Astrocyte (in vitro differentiated cells and primary cell): Measurements from ENCODE around the gene NAALADL2. TPM values are rescaled to one million over a fixed set of nuclear protein-coding genes. Genes with fewer than 3 reads are reported as not detected.

Source experiments
- DNase-seq: peaks from one replicate; pipeline ENCODE4 v3.0.0-alpha.2; 2010; ENCODE audit warnings: low read depth
- FAIRE-seq: peaks from 2 replicates; lab custom pipeline; 2011; peaks lifted over from hg19 to GRCh38; lab: Jason Lieb, UNC
- H2AFZ ChIP-seq: 2 replicates; pipeline ENCODE4 v1.6.0; 2012; ENCODE audit warnings: low read depth, low read length, inconsistent platforms
- H3K27ac ChIP-seq: 2 replicates; pipeline ENCODE4 v1.5.1; 2011; ENCODE audit warnings: low read depth, low read length, inconsistent platforms
- H3K27me3 ChIP-seq: 2 replicates; pipeline ENCODE4 v1.6.0; 2011; ENCODE audit warnings: low read length, inconsistent platforms; ENCODE audit not compliant: insufficient read depth
- H3K36me3 ChIP-seq: 2 replicates; pipeline ENCODE4 v1.5.1; 2011; ENCODE audit warnings: low read length, inconsistent platforms; ENCODE audit not compliant: insufficient read depth
- H3K4me1 ChIP-seq: 2 replicates; pipeline ENCODE4 v1.5.1; 2011; ENCODE audit warnings: low read length, inconsistent platforms; ENCODE audit not compliant: insufficient read depth
- H3K4me2 ChIP-seq: 2 replicates; pipeline ENCODE4 v1.6.0; 2012; ENCODE audit warnings: low read length, inconsistent platforms
- H3K4me3 ChIP-seq: 2 replicates; pipeline ENCODE4 v1.5.1; 2011; ENCODE audit warnings: low read depth, mild to moderate bottlenecking, low read length, inconsistent platforms; ENCODE audit not compliant: insufficient read depth
- H3K79me2 ChIP-seq: 2 replicates; pipeline ENCODE4 v1.6.0; 2012; ENCODE audit warnings: mild to moderate bottlenecking, low read length, inconsistent platforms; ENCODE audit not compliant: insufficient read depth
- H3K9ac ChIP-seq: 2 replicates; pipeline ENCODE4 v1.6.0; 2012; ENCODE audit warnings: mild to moderate bottlenecking, low read length, inconsistent platforms
- H3K9me3 ChIP-seq: 2 replicates; pipeline ENCODE4 v1.5.1; 2012; ENCODE audit warnings: low read depth, mild to moderate bottlenecking, low read length, inconsistent platforms; ENCODE audit not compliant: insufficient read depth
- H4K20me1 ChIP-seq: 2 replicates; pipeline ENCODE4 v1.6.0; 2012; ENCODE audit warnings: low read length, inconsistent platforms; ENCODE audit not compliant: insufficient read depth
- H3K27ac Mint-ChIP-seq: one replicate; pipeline ENCODE4 v1.8.0; 2021; ENCODE audit warnings: mild to moderate bottlenecking, mixed read lengths; ENCODE audit not compliant: unreplicated experiment
- H3K27me3 Mint-ChIP-seq: one replicate; pipeline ENCODE4 v1.8.0; 2021; ENCODE audit warnings: low read depth, mixed read lengths; ENCODE audit not compliant: unreplicated experiment
- H3K36me3 Mint-ChIP-seq: one replicate; pipeline ENCODE4 v1.8.0; 2021; ENCODE audit warnings: low read depth, mixed read lengths; ENCODE audit not compliant: unreplicated experiment
- H3K4me1 Mint-ChIP-seq: one replicate; pipeline ENCODE4 v1.8.0; 2021; ENCODE audit warnings: low read depth, mixed read lengths; ENCODE audit not compliant: unreplicated experiment
- H3K4me3 Mint-ChIP-seq: one replicate; pipeline ENCODE4 v1.8.0; 2021; ENCODE audit warnings: mild to moderate bottlenecking, moderate library complexity, mixed read lengths; ENCODE audit not compliant: unreplicated experiment
- H3K9me3 Mint-ChIP-seq: one replicate; pipeline ENCODE4 v1.8.0; 2021; ENCODE audit warnings: mild to moderate bottlenecking, mixed read lengths; ENCODE audit not compliant: unreplicated experiment
- CTCF ChIP-seq: IDR thresholded peaks from 2 replicates; pipeline ENCODE4 v1.5.1; 2011; ENCODE audit warnings: low read depth, mild to moderate bottlenecking, inconsistent platforms, low read length, moderate library complexity; ENCODE audit not compliant: insufficient read depth
- EZH2 ChIP-seq: IDR thresholded peaks from 2 replicates; pipeline ENCODE4 v1.6.1; 2012; ENCODE audit warnings: mild to moderate bottlenecking, low read length, inconsistent platforms; ENCODE audit not compliant: insufficient read depth
- total RNA-seq: library from RNA; stranded (reverse); gene quantifications from 2 replicates; pipeline ENCODE4 v1.2.1, GENCODE V29; 2021

The NAALADL2 gene
- total RNA-seq, 1 donor from 2014 or later, result 2.7 TPM

GRCh38 chr3:175257123-175257522, 398.0 kb downstream of the NAALADL2 start:
- Histone ChIP-seq H3K79me2 (no peaks in the 10 kb centered on the region), H2AFZ (no peak overlapping the region), H3K4me2 (no peak overlapping the region), H3K9ac (no peak overlapping the region), H3K27me3 (no peaks in the 10 kb centered on the region), H4K20me1 (no peaks in the 10 kb centered on the region), H3K4me3 (no peak overlapping the region), H3K27ac (no peak overlapping the region), H3K4me1 (peaks cover 22% of the 10 kb centered on the region), H3K36me3 (no peaks in the 10 kb centered on the region), H3K9me3 (no peaks in the 10 kb centered on the region)
- Mint-ChIP-seq H3K36me3 (no peaks in the 10 kb centered on the region), H3K27ac (no peak overlapping the region), H3K4me1 (peaks cover 13% of the 10 kb centered on the region), H3K27me3 (no peaks in the 10 kb centered on the region), H3K9me3 (no peaks in the 10 kb centered on the region), H3K4me3 (no peak overlapping the region)
- TF ChIP-seq EZH2 (no peak), CTCF (no peak)
- DNase-seq, result no peak
- no peak for FAIRE-seq

GRCh38 chr3:175258763-175259162, 399.6 kb downstream of the NAALADL2 start:
- H3K27me3 ChIP-seq, result no peaks in the 10 kb centered on the region
- peak overlapping the region; percentile 71 for H3K27ac ChIP-seq
- Mint-ChIP-seq H3K4me1 (peaks cover 13% of the 10 kb centered on the region), H3K9me3 (no peaks in the 10 kb centered on the region), H3K4me3 (no peak overlapping the region), H3K36me3 (no peaks in the 10 kb centered on the region), H3K27ac (no peak overlapping the region), H3K27me3 (no peaks in the 10 kb centered on the region)
- no peaks in the 10 kb centered on the region for H3K36me3 ChIP-seq
- DNase-seq (peak; percentile 85), FAIRE-seq (no peak)
- H3K4me1 ChIP-seq, result peaks cover 22% of the 10 kb centered on the region
- H3K79me2 ChIP-seq, result no peaks in the 10 kb centered on the region
- no peaks in the 10 kb centered on the region for H4K20me1 ChIP-seq
- TF ChIP-seq CTCF (no peak), EZH2 (no peak)
- H2AFZ ChIP-seq, result no peak overlapping the region
- H3K4me3 ChIP-seq, result no peak overlapping the region
- peak overlapping the region; percentile 25 for H3K4me2 ChIP-seq
- no peaks in the 10 kb centered on the region for H3K9me3 ChIP-seq
- H3K9ac ChIP-seq, result peak overlapping the region; percentile 21

- Histone ChIP-seq H4K20me1 (no peaks in the 10 kb centered on the region), H3K4me1 (peaks cover 22% of the 10 kb centered on the region), H3K36me3 (no peaks in the 10 kb centered on the region), H3K9ac (peak overlapping the region; percentile 29), H3K9me3 (no peaks in the 10 kb centered on the region), H3K27me3 (no peaks in the 10 kb centered on the region), H3K4me3 (no peak overlapping the region), H3K27ac (peak overlapping the region; percentile 71), H3K79me2 (no peaks in the 10 kb centered on the region), H3K4me2 (peak overlapping the region; percentile 63), H2AFZ (no peak overlapping the region)
- H3K4me1 Mint-ChIP-seq, result peaks cover 13% of the 10 kb centered on the region
- DNase-seq (peak; percentile 81), FAIRE-seq (peak; percentile 78)
- peak overlapping the region; percentile 55 for H3K27ac Mint-ChIP-seq
- no peaks in the 10 kb centered on the region for H3K27me3 Mint-ChIP-seq
- no peak for TF ChIP-seq EZH2
- no peak for TF ChIP-seq CTCF
- no peaks in the 10 kb centered on the region for H3K9me3 Mint-ChIP-seq
- no peaks in the 10 kb centered on the region for H3K36me3 Mint-ChIP-seq
- H3K4me3 Mint-ChIP-seq, result no peak overlapping the region
These were observed 401.1 kb downstream of the NAALADL2 start for GRCh38 chr3:175260145-175260794.
